ENCODE measurements around the gene RTBDN. TPM values are rescaled to one million over a fixed set of nuclear protein-coding genes. Genes with fewer than 3 reads are reported as not detected.

The RTBDN gene
- total RNA-seq, 1 experiment from 2014 or later: 5.6 TPM

- Histone ChIP-seq H3K27ac (ENCODE audit: insufficient read length, low read depth, low read length) (no peak overlapping the region), H2AK5ac (ENCODE audit: insufficient read length, low read length) (no peak overlapping the region), H2BK120ac (ENCODE audit: low read depth, low read length, poor library complexity, severe bottlenecking) (no peak overlapping the region), H2BK20ac (ENCODE audit: low read depth, low read length, poor library complexity, severe bottlenecking) (no peak overlapping the region), H3T11ph (ENCODE audit: low read length) (no peak overlapping the region), H2BK12ac (ENCODE audit: insufficient read length, low read depth, low read length) (no peak overlapping the region), H3K14ac (ENCODE audit: insufficient read depth, low read length) (no peak overlapping the region), H2BK5ac (ENCODE audit: insufficient read length, low read length) (no peak overlapping the region), H4K8ac (replicated peaks; ENCODE audit: insufficient read length, low read depth, low read length) (no peak overlapping the region), H3K4me2 (ENCODE audit: insufficient read depth, insufficient read length, low read length) (no peak overlapping the region), H2BK15ac (ENCODE audit: low read depth, low read length) (no peak overlapping the region), H3K9ac (ENCODE audit: extremely low read depth, insufficient read length, low read length) (no peak overlapping the region), H3K79me2 (ENCODE audit: insufficient read depth, low read length) (no peaks in the 10 kb centered on the region), H4K20me1 (ENCODE audit: control insufficient read depth, insufficient read depth, insufficient read length) (no peaks in the 10 kb centered on the region), H3K4ac (ENCODE audit: low read depth, low read length) (no peak overlapping the region), H3K18ac (ENCODE audit: insufficient read length, low read depth, low read length) (no peak overlapping the region), H3K9me3 (ENCODE audit: control insufficient read depth, low read depth, low read length) (no peaks in the 10 kb centered on the region), H3K23me2 (ENCODE audit: insufficient read length, low read depth, low read length, poor library complexity, severe bottlenecking) (no peaks in the 10 kb centered on the region), H3K4me1 (ENCODE audit: insufficient read depth, low read length) (no peaks in the 10 kb centered on the region), H2AFZ (ENCODE audit: low read length) (no peak overlapping the region), H3K27me3 (ENCODE audit: insufficient read depth, low read length) (no peaks in the 10 kb centered on the region), H4K5ac (ENCODE audit: insufficient read length, low read depth, low read length) (no peak overlapping the region), H3K79me1 (ENCODE audit: insufficient read depth, low read depth, low read length, poor library complexity, severe bottlenecking) (no peaks in the 10 kb centered on the region), H3K56ac (ENCODE audit: insufficient read length, low read depth, low read length) (no peak overlapping the region), H3K23ac (ENCODE audit: insufficient read length, low read depth, low read length) (no peak overlapping the region), H4K91ac (ENCODE audit: insufficient read length, low read depth, low read length) (no peak overlapping the region)
- peaks cover 3% of the 10 kb centered on the region for H3K27me3 Mint-ChIP-seq (ENCODE audit: low read depth)
- no peaks in the 10 kb centered on the region; a peak in 1 of 5 replicates for H3K9me3 Mint-ChIP-seq
- no peak overlapping the region for H3K4me3 Mint-ChIP-seq
- no CpG with 5 or more reads among the region's 35 CpGs for WGBS (ENCODE audit: extremely low coverage, insufficient read length, low lambda C conversion rate)
- no peak for TF ChIP-seq CTCF (conservative IDR thresholded peaks at IDR 0.05)
- no peak for DNase-seq
- H3K27ac Mint-ChIP-seq: no peak overlapping the region; a peak in 1 of 7 replicates
- no peaks in the 10 kb centered on the region for H3K4me1 Mint-ChIP-seq
- H3K36me3 Mint-ChIP-seq (ENCODE audit: insufficient read depth in 1 of 3, low read depth in 3 of 3): peaks cover 19 to 41% (median 28%) of the 10 kb centered on the region in 3 experiments
Observed at GRCh38 chr19:12858041-12858928, 23.9 kb upstream of the RTBDN start.

All from H9 (cell line).